H1 (cell line): ENCODE results near the gene RNF144A. TPM values are rescaled to one million over a fixed set of nuclear protein-coding genes. Genes with fewer than 3 reads are reported as not detected.

Experiments used
- EGR1 ChIP-seq: IDR thresholded peaks from 2 replicates; pipeline ENCODE4 v1.6.1; 2011; ENCODE audit warnings: low read depth, low read length, borderline replicate concordance
- EZH2 ChIP-seq: fragments of 200-600 bp; sonication (generic); IDR thresholded peaks from 2 replicates; pipeline ENCODE4 v1.7.1; 2012; ENCODE audit warnings: low read depth, mild to moderate bottlenecking, moderate library complexity, low read length, inconsistent platforms; ENCODE audit not compliant: severe bottlenecking
- RNF2 ChIP-seq: fragments of 200-900, 300-1000 bp; sonication (generic); IDR thresholded peaks from 2 replicates; pipeline ENCODE4 v1.7.1; 2016; ENCODE audit warnings: borderline replicate concordance, low read depth, mild to moderate bottlenecking, antibody characterized with exemption, low read length; ENCODE audit not compliant: poor library complexity, severe bottlenecking; ENCODE audit errors: missing control alignments
- TAF1 ChIP-seq: IDR thresholded peaks from 2 replicates; pipeline ENCODE4 v1.6.1; 2011; ENCODE audit warnings: mild to moderate bottlenecking, low read depth, low read length
- YY1 ChIP-seq: IDR thresholded peaks from 2 replicates; pipeline ENCODE4 v1.6.1; 2011; ENCODE audit warnings: low read depth, mild to moderate bottlenecking, low read length
- ZNF274 ChIP-seq: IDR thresholded peaks from 2 replicates; pipeline ENCODE4 v1.7.0; 2012; ENCODE audit warnings: low read length, borderline replicate concordance; ENCODE audit errors: extremely low read depth
- polyA plus RNA-seq, 7 experiments: library from polyadenylated mRNA; depleted of rRNA in 3 of 7; stranded (reverse) in 5 of 7; unstranded in 2 of 7; fragments of >200 nt in 5 of 7; fragments of 200-250 nt in 2 of 7; gene quantifications; 1 replicate in 5 of 7; 2 replicates in 1 of 7; 4 replicates in 1 of 7; pipeline versions ENCODE4 v1.2.1 to v1.2.3, GENCODE V29; 2011 to 2013; ENCODE audit warnings: missing spikeins in 2 of 7, mixed read lengths in 2 of 7
- total RNA-seq: library from RNA; stranded (reverse); fragmentation: NEBNext Ultra II Directional; extraction: Animal tissue kit (Norgen Biotek cat#: 25700); gene quantifications from 2 replicates; pipeline ENCODE4 v1.2.1, GENCODE V29; 2021
- TF ChIP-seq, protein P1 (sequence below): fragments of 300-600 bp; sonication (generic); IDR thresholded peaks from 2 replicates; pipeline ENCODE4 v1.7.1; 2012; ENCODE audit warnings: low read length, moderate library complexity, mild to moderate bottlenecking, inconsistent platforms; ENCODE audit not compliant: insufficient replicate concordance
- TF ChIP-seq, protein P2 (sequence below): IDR thresholded peaks from 2 replicates; pipeline ENCODE4 v1.6.1; 2012; ENCODE audit warnings: low read length, inconsistent platforms

Gene RNF144A
- total and polyA plus RNA-seq, 2 of the 8 experiments (the other 6 are each of a cell fraction or from before 2014, with no cell fraction given): 14.0 to 15.0 TPM

DNA sequence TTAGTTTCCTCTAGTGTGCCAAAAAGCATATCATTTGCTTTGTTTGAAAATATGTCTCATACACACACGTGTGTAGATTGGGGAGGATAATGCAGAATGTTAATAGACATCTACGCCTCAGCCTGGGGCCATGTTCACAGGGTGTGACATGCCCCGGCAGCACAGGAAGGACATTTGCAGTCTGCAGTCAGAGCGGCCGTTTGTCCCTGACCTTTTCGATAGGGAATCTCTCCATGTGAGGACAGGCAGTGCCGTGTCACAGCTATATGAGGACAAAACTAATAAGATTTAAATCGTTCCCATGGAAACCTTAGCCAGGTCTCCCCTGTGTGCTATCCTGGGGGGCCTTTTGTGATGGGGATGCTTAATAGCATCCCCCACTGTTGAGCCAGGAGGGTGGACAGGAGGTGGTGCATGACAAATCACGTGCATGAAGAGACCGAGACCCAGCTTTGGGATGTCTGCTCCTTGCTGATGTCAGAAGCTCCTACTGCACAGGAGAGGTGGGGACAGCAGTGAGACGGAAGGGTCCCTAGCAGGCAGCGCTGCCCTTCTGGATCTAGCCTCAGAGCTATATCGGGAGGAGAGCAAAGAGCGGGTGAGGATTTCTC, 100.6 kb downstream of the RNF144A start (continued):
- TF ChIP-seq YY1 (no peak), EZH2 (no peak), RNF2 (no peak), ZNF274 (no peak), EGR1 (no peak), TAF1 (no peak)
- TF ChIP-seq, protein P1, sequence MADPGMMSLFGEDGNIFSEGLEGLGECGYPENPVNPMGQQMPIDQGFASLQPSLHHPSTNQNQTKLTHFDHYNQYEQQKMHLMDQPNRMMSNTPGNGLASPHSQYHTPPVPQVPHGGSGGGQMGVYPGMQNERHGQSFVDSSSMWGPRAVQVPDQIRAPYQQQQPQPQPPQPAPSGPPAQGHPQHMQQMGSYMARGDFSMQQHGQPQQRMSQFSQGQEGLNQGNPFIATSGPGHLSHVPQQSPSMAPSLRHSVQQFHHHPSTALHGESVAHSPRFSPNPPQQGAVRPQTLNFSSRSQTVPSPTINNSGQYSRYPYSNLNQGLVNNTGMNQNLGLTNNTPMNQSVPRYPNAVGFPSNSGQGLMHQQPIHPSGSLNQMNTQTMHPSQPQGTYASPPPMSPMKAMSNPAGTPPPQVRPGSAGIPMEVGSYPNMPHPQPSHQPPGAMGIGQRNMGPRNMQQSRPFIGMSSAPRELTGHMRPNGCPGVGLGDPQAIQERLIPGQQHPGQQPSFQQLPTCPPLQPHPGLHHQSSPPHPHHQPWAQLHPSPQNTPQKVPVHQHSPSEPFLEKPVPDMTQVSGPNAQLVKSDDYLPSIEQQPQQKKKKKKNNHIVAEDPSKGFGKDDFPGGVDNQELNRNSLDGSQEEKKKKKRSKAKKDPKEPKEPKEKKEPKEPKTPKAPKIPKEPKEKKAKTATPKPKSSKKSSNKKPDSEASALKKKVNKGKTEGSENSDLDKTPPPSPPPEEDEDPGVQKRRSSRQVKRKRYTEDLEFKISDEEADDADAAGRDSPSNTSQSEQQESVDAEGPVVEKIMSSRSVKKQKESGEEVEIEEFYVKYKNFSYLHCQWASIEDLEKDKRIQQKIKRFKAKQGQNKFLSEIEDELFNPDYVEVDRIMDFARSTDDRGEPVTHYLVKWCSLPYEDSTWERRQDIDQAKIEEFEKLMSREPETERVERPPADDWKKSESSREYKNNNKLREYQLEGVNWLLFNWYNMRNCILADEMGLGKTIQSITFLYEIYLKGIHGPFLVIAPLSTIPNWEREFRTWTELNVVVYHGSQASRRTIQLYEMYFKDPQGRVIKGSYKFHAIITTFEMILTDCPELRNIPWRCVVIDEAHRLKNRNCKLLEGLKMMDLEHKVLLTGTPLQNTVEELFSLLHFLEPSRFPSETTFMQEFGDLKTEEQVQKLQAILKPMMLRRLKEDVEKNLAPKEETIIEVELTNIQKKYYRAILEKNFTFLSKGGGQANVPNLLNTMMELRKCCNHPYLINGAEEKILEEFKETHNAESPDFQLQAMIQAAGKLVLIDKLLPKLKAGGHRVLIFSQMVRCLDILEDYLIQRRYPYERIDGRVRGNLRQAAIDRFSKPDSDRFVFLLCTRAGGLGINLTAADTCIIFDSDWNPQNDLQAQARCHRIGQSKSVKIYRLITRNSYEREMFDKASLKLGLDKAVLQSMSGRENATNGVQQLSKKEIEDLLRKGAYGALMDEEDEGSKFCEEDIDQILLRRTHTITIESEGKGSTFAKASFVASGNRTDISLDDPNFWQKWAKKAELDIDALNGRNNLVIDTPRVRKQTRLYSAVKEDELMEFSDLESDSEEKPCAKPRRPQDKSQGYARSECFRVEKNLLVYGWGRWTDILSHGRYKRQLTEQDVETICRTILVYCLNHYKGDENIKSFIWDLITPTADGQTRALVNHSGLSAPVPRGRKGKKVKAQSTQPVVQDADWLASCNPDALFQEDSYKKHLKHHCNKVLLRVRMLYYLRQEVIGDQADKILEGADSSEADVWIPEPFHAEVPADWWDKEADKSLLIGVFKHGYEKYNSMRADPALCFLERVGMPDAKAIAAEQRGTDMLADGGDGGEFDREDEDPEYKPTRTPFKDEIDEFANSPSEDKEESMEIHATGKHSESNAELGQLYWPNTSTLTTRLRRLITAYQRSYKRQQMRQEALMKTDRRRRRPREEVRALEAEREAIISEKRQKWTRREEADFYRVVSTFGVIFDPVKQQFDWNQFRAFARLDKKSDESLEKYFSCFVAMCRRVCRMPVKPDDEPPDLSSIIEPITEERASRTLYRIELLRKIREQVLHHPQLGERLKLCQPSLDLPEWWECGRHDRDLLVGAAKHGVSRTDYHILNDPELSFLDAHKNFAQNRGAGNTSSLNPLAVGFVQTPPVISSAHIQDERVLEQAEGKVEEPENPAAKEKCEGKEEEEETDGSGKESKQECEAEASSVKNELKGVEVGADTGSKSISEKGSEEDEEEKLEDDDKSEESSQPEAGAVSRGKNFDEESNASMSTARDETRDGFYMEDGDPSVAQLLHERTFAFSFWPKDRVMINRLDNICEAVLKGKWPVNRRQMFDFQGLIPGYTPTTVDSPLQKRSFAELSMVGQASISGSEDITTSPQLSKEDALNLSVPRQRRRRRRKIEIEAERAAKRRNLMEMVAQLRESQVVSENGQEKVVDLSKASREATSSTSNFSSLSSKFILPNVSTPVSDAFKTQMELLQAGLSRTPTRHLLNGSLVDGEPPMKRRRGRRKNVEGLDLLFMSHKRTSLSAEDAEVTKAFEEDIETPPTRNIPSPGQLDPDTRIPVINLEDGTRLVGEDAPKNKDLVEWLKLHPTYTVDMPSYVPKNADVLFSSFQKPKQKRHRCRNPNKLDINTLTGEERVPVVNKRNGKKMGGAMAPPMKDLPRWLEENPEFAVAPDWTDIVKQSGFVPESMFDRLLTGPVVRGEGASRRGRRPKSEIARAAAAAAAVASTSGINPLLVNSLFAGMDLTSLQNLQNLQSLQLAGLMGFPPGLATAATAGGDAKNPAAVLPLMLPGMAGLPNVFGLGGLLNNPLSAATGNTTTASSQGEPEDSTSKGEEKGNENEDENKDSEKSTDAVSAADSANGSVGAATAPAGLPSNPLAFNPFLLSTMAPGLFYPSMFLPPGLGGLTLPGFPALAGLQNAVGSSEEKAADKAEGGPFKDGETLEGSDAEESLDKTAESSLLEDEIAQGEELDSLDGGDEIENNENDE: no peak
- TF ChIP-seq, protein P2, sequence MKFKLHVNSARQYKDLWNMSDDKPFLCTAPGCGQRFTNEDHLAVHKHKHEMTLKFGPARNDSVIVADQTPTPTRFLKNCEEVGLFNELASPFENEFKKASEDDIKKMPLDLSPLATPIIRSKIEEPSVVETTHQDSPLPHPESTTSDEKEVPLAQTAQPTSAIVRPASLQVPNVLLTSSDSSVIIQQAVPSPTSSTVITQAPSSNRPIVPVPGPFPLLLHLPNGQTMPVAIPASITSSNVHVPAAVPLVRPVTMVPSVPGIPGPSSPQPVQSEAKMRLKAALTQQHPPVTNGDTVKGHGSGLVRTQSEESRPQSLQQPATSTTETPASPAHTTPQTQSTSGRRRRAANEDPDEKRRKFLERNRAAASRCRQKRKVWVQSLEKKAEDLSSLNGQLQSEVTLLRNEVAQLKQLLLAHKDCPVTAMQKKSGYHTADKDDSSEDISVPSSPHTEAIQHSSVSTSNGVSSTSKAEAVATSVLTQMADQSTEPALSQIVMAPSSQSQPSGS: no peak
